GM18517 (cell line): ENCODE results near the gene TPGS2.
A peak's percentile ranks its signal among the peaks of the same experiment; 100 is the strongest.
"Not testable (repeated sequence)": the region's sequence is repeated elsewhere in the genome, so short reads cannot be mapped to it uniquely, and the experiment has no call there.

Source experiments
- ATAC-seq: cut with Tn5 transposase; IDR thresholded peaks from one replicate; pipeline ENCODE4 v1.9.1; 2021; ENCODE audit warnings: mild to moderate bottlenecking, moderate library complexity; ENCODE audit not compliant: unreplicated experiment

Gene TPGS2

GRCh38 chr18:36828630-36829361, at the start of gene TPGS2, which contains the start of gene KIAA1328:
Gene TPGS2, minus strand, starts transcription at chr18:36829002. Its CDS starts 235 bp downstream, at chr18:36828767.
Gene KIAA1328, plus strand, starts transcription at chr18:36829127. Its CDS starts 12 bp downstream, at chr18:36829139.
- ATAC-seq: peak; percentile 89

- ATAC-seq: not testable (repeated sequence)
Measured at GRCh38 chr18:36873826-36874225, 45.0 kb upstream of the TPGS2 start.

GRCh38 chr18:36872329-36872728, 43.5 kb upstream of the TPGS2 start:
- no peak for ATAC-seq

GRCh38 chr18:36871801-36872200, 43.0 kb upstream of the TPGS2 start:
- no peak for ATAC-seq

GRCh38 chr18:36867056-36867455, 38.3 kb upstream of the TPGS2 start:
- no peak for ATAC-seq

- no peak for ATAC-seq
Measured at GRCh38 chr18:36862182-36862581, 33.4 kb upstream of the TPGS2 start.

GRCh38 chr18:36856815-36857214, 28.0 kb upstream of the TPGS2 start:
- ATAC-seq: no peak

GRCh38 chr18:36851202-36851590, 22.4 kb upstream of the TPGS2 start:
- no peak for ATAC-seq

- ATAC-seq: no peak
Measured at GRCh38 chr18:36850527-36851201, 21.9 kb upstream of the TPGS2 start.

- no peak for ATAC-seq
Measured at GRCh38 chr18:36849288-36850006, 20.6 kb upstream of the TPGS2 start.

- no peak for ATAC-seq
Measured at GRCh38 chr18:36848609-36849008, 19.8 kb upstream of the TPGS2 start.

- ATAC-seq: peak; percentile 70
Measured at GRCh38 chr18:36843784-36844183, 15.0 kb upstream of the TPGS2 start.

- no peak for ATAC-seq
Measured at GRCh38 chr18:36843199-36843598, 14.4 kb upstream of the TPGS2 start.

- no peak for ATAC-seq
Measured at GRCh38 chr18:36839835-36840234, 11.0 kb upstream of the TPGS2 start.

GRCh38 chr18:36835927-36836326, 7.1 kb upstream of the TPGS2 start:
- no peak for ATAC-seq

- ATAC-seq: no peak
Measured at GRCh38 chr18:36833120-36833519, 4.3 kb upstream of the TPGS2 start.

GRCh38 chr18:36831139-36831538, 2.3 kb upstream of the TPGS2 start:
- ATAC-seq: no peak

GRCh38 chr18:36830158-36830495, 1.3 kb upstream of the TPGS2 start:
- no peak for ATAC-seq

- no peak for ATAC-seq
Measured at GRCh38 chr18:36829362-36830157, 758 bp upstream of the TPGS2 start.

- ATAC-seq: no peak
Measured at GRCh38 chr18:36828157-36828629, 609 bp downstream of the TPGS2 start.

GRCh38 chr18:36826556-36826955, 2.2 kb downstream of the TPGS2 start:
- no peak for ATAC-seq
